Astrocyte (in vitro differentiated cells and primary cell): ENCODE results near the gene TRAF3IP3. TPM values are rescaled to one million over a fixed set of nuclear protein-coding genes. Genes with fewer than 3 reads are reported as not detected.

ENCODE experiments used
- DNase-seq: peaks from one replicate; pipeline ENCODE4 v3.0.0-alpha.2; 2010; ENCODE audit warnings: low read depth
- FAIRE-seq: peaks from 2 replicates; lab custom pipeline; 2011; peaks lifted over from hg19 to GRCh38; lab: Jason Lieb, UNC
- H2AFZ ChIP-seq: 2 replicates; pipeline ENCODE4 v1.6.0; 2012; ENCODE audit warnings: low read depth, low read length, inconsistent platforms
- H3K27ac ChIP-seq: 2 replicates; pipeline ENCODE4 v1.5.1; 2011; ENCODE audit warnings: low read depth, low read length, inconsistent platforms
- H3K27me3 ChIP-seq: 2 replicates; pipeline ENCODE4 v1.6.0; 2011; ENCODE audit warnings: low read length, inconsistent platforms; ENCODE audit not compliant: insufficient read depth
- H3K36me3 ChIP-seq: 2 replicates; pipeline ENCODE4 v1.5.1; 2011; ENCODE audit warnings: low read length, inconsistent platforms; ENCODE audit not compliant: insufficient read depth
- H3K4me1 ChIP-seq: 2 replicates; pipeline ENCODE4 v1.5.1; 2011; ENCODE audit warnings: low read length, inconsistent platforms; ENCODE audit not compliant: insufficient read depth
- H3K4me2 ChIP-seq: 2 replicates; pipeline ENCODE4 v1.6.0; 2012; ENCODE audit warnings: low read length, inconsistent platforms
- H3K4me3 ChIP-seq: 2 replicates; pipeline ENCODE4 v1.5.1; 2011; ENCODE audit warnings: low read depth, mild to moderate bottlenecking, low read length, inconsistent platforms; ENCODE audit not compliant: insufficient read depth
- H3K79me2 ChIP-seq: 2 replicates; pipeline ENCODE4 v1.6.0; 2012; ENCODE audit warnings: mild to moderate bottlenecking, low read length, inconsistent platforms; ENCODE audit not compliant: insufficient read depth
- H3K9ac ChIP-seq: 2 replicates; pipeline ENCODE4 v1.6.0; 2012; ENCODE audit warnings: mild to moderate bottlenecking, low read length, inconsistent platforms
- H3K9me3 ChIP-seq: 2 replicates; pipeline ENCODE4 v1.5.1; 2012; ENCODE audit warnings: low read depth, mild to moderate bottlenecking, low read length, inconsistent platforms; ENCODE audit not compliant: insufficient read depth
- H4K20me1 ChIP-seq: 2 replicates; pipeline ENCODE4 v1.6.0; 2012; ENCODE audit warnings: low read length, inconsistent platforms; ENCODE audit not compliant: insufficient read depth
- H3K27ac Mint-ChIP-seq: one replicate; pipeline ENCODE4 v1.8.0; 2021; ENCODE audit warnings: mild to moderate bottlenecking, mixed read lengths; ENCODE audit not compliant: unreplicated experiment
- H3K27me3 Mint-ChIP-seq: one replicate; pipeline ENCODE4 v1.8.0; 2021; ENCODE audit warnings: low read depth, mixed read lengths; ENCODE audit not compliant: unreplicated experiment
- H3K36me3 Mint-ChIP-seq: one replicate; pipeline ENCODE4 v1.8.0; 2021; ENCODE audit warnings: low read depth, mixed read lengths; ENCODE audit not compliant: unreplicated experiment
- H3K4me1 Mint-ChIP-seq: one replicate; pipeline ENCODE4 v1.8.0; 2021; ENCODE audit warnings: low read depth, mixed read lengths; ENCODE audit not compliant: unreplicated experiment
- H3K4me3 Mint-ChIP-seq: one replicate; pipeline ENCODE4 v1.8.0; 2021; ENCODE audit warnings: mild to moderate bottlenecking, moderate library complexity, mixed read lengths; ENCODE audit not compliant: unreplicated experiment
- H3K9me3 Mint-ChIP-seq: one replicate; pipeline ENCODE4 v1.8.0; 2021; ENCODE audit warnings: mild to moderate bottlenecking, mixed read lengths; ENCODE audit not compliant: unreplicated experiment
- CTCF ChIP-seq: IDR thresholded peaks from 2 replicates; pipeline ENCODE4 v1.5.1; 2011; ENCODE audit warnings: low read depth, mild to moderate bottlenecking, inconsistent platforms, low read length, moderate library complexity; ENCODE audit not compliant: insufficient read depth
- EZH2 ChIP-seq: IDR thresholded peaks from 2 replicates; pipeline ENCODE4 v1.6.1; 2012; ENCODE audit warnings: mild to moderate bottlenecking, low read length, inconsistent platforms; ENCODE audit not compliant: insufficient read depth
- total RNA-seq: library from RNA; stranded (reverse); gene quantifications from 2 replicates; pipeline ENCODE4 v1.2.1, GENCODE V29; 2021

TRAF3IP3 gene
- total RNA-seq, 1 donor from 2014 or later, result not detected

DNA sequence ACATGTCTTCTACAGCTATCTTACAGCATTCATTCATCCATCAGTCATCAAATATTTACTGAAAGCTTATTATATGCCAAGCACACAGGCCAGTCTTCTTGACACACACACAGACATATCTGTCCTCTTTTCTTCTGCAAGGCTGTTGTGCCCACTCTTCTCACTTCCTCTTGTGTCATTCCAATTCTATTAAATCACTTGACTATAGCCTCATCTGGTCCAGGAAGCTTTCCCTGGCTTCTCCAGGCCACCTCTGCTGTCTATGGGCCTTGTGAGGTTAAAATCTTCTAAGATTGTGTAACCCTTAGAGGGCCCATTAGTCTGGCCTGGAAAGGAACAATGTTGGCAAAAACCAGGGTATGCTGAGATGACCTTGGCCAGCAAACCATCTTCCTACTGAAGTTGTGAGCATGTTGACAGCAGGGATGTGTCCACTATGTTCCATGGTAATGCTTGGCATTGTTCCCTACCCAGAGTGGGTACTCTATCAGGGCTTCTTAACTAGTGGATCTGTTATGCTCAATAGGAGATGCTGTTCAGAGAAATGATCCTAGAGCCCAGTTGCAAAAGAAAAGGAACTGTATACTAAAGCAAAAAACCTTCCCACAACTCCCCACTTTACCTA, 5.3 kb downstream of the TRAF3IP3 start:
- H3K27ac ChIP-seq, result no peak overlapping the region
- no peaks in the 10 kb centered on the region for H3K9me3 Mint-ChIP-seq

GRCh38 chr1:209766051-209766450, 10.2 kb downstream of the TRAF3IP3 start:
- Mint-ChIP-seq H3K36me3 (no peaks in the 10 kb centered on the region), H3K27ac (no peak overlapping the region), H3K4me3 (no peak overlapping the region), H3K27me3 (peaks cover 12% of the 10 kb centered on the region), H3K9me3 (no peaks in the 10 kb centered on the region), H3K4me1 (peaks cover 7% of the 10 kb centered on the region)
- no peak overlapping the region for H3K4me3 ChIP-seq
- no peaks in the 10 kb centered on the region for H3K9me3 ChIP-seq
- no peak for DNase-seq
- no peak overlapping the region for H2AFZ ChIP-seq
- H3K4me2 ChIP-seq, result no peak overlapping the region
- H3K9ac ChIP-seq, result no peak overlapping the region
- H3K36me3 ChIP-seq, result no peaks in the 10 kb centered on the region
- no peaks in the 10 kb centered on the region for H3K27me3 ChIP-seq
- H3K4me1 ChIP-seq, result peaks cover 23% of the 10 kb centered on the region
- no peak for TF ChIP-seq EZH2
- TF ChIP-seq CTCF, result no peak
- no peaks in the 10 kb centered on the region for H4K20me1 ChIP-seq
- no peaks in the 10 kb centered on the region for H3K79me2 ChIP-seq
- no peak for FAIRE-seq
- no peak overlapping the region for H3K27ac ChIP-seq

More for the DNA sequence above, 5.3 kb downstream of the TRAF3IP3 start:
- no peaks in the 10 kb centered on the region for H3K36me3 Mint-ChIP-seq
- DNase-seq (no peak), FAIRE-seq (no peak)
- H3K27ac Mint-ChIP-seq, result no peak overlapping the region
- Histone ChIP-seq H3K9me3 (no peaks in the 10 kb centered on the region), H3K79me2 (no peaks in the 10 kb centered on the region), H4K20me1 (no peaks in the 10 kb centered on the region), H3K4me2 (no peak overlapping the region), H2AFZ (no peak overlapping the region), H3K27me3 (peaks cover 2% of the 10 kb centered on the region), H3K4me1 (no peaks in the 10 kb centered on the region), H3K4me3 (no peak overlapping the region), H3K9ac (no peak overlapping the region), H3K36me3 (no peaks in the 10 kb centered on the region)
- no peak for TF ChIP-seq EZH2
- peaks cover 28% of the 10 kb centered on the region for H3K27me3 Mint-ChIP-seq
- H3K4me1 Mint-ChIP-seq, result peaks cover 7% of the 10 kb centered on the region
- no peak overlapping the region for H3K4me3 Mint-ChIP-seq

DNA sequence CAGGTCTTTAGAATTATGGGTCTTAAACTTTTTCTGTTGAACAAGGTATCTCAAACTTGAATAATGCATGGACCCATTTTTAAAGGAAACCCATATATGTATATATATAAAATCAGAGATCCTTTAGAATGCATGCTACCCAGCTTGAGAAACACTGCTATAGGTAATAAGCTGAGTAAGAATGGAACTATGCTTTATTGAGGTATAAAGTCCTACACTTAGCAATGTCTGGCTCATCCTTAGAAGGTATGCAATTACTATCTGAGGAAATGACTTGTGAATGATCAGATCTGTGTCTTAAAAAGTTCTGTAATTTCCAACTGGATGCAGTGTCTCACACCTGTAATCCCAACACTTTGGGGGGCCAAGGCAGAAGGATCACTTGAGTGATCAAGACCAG, 11.2 kb downstream of the TRAF3IP3 start:
- FAIRE-seq (no peak), DNase-seq (no peak)
- TF ChIP-seq EZH2 (no peak), CTCF (no peak)
- H4K20me1 ChIP-seq, result no peaks in the 10 kb centered on the region
- H3K4me3 ChIP-seq, result no peak overlapping the region
- no peaks in the 10 kb centered on the region for H3K27me3 ChIP-seq
- peaks cover 9% of the 10 kb centered on the region for H3K27me3 Mint-ChIP-seq
- no peak overlapping the region for H2AFZ ChIP-seq
- H3K4me2 ChIP-seq, result no peak overlapping the region
- no peaks in the 10 kb centered on the region for H3K36me3 ChIP-seq
- no peak overlapping the region for H3K4me3 Mint-ChIP-seq
- H3K9me3 Mint-ChIP-seq, result no peaks in the 10 kb centered on the region
- H3K27ac Mint-ChIP-seq, result no peak overlapping the region
- H3K9me3 ChIP-seq, result no peaks in the 10 kb centered on the region
- no peak overlapping the region for H3K27ac ChIP-seq
- H3K4me1 ChIP-seq, result peaks cover 23% of the 10 kb centered on the region
- H3K9ac ChIP-seq, result no peak overlapping the region
- peaks cover 7% of the 10 kb centered on the region for H3K4me1 Mint-ChIP-seq
- H3K79me2 ChIP-seq, result no peaks in the 10 kb centered on the region
- no peaks in the 10 kb centered on the region for H3K36me3 Mint-ChIP-seq
